Measurements from ENCODE around the gene CLRN2.
"Not testable (repeated sequence)": the region's sequence is repeated elsewhere in the genome, so short reads cannot be mapped to it uniquely, and the experiment has no call there.

CLRN2 gene

GRCh38 chr4:17561195-17561909, 46.4 kb downstream of the CLRN2 start:
- peak in 8 of 42 donors; percentile 12 to 51 (median 37) for DNase-seq
- intact Hi-C loops (cut with DNase I): no loop called here

GRCh38 chr4:17562157-17562556, 47.2 kb downstream of the CLRN2 start:
- peak in 4 of 42 donors; percentile 6 to 69 (median 36) for DNase-seq
- intact Hi-C loops (cut with DNase I): no loop called here

- intact Hi-C loops (cut with DNase I): no loop called here
Measured at GRCh38 chr4:17565846-17566245, 50.9 kb downstream of the CLRN2 start.

DNA sequence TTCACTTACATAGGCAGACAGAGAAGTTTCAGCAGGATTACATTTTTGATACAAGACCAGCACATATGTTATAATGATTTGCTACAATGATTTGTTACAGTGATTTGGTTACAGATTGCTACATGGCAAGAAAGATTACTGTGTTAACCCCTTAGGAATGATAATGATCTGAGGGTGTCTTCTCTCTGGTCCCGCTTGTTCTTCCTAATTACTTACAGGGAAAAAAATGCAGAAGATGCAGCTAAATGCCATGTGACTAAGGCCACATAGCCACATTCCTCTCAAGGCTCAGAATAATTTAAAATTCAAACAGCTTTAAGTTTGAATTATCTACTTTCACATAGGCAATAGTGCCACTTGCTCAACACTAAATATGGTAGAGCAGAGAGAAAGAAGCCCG, 52.3 kb downstream of the CLRN2 start:
- no peak for DNase-seq
- intact Hi-C loops (cut with DNase I): no loop called here

More at GRCh38 chr4:17565846-17566245, 50.9 kb downstream of the CLRN2 start:
- no peak for DNase-seq

DNA sequence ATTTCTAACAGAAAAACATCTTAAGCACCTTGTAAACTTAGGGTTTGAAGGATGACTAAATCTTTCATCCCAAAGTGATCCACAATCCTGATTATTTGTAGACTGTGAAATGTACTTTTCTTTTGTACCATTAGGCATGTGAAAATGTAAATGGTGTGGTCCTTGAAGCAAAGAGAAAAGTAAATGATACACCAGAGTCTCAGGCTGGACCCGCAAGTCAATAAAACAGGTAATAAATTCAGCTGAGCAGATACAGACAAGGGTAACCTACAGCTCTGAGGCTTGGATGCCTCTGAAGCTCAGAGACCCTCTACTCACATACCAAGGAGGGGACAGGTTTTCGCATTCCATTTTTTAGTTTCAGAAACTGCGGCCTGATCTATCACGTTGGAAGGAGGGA, 59.2 kb downstream of the CLRN2 start:
- intact Hi-C loops (cut with DNase I): no loop called here
- no peak for DNase-seq

DNA sequence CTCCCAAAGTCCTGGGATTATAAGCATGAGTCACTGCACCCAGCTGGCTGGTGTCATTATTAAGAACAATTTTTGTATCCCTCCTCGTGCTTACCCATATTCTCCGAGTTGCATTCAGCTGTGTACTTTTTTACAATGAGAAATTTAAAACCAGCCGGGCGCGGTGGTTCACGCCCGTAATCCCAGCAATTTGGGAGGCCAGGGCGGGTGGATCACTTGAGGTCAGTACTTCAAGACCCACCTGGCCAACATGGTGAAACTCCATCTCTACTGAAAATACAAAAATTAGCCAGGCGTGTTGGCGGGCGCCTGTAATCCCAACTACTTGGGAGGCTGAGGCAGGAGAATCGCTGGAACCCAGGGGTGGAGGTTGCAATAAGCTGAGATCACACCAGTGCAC, 60.2 kb downstream of the CLRN2 start:
- not testable (repeated sequence) for DNase-seq
- intact Hi-C loops (cut with DNase I): loop anchor here (5.0 kb wide), 1 partner anchor 447 kb away; the partner anchor contains the start of gene LCORL

Data from head of caudate nucleus (tissue), 42 donors.